Peyer's patch (tissue), 4 donors: Measurements from ENCODE around the gene NSMCE4A. TPM values are rescaled to one million over a fixed set of nuclear protein-coding genes. Genes with fewer than 3 reads are reported as not detected.
"Not testable (repeated sequence)": the region's sequence is repeated elsewhere in the genome, so short reads cannot be mapped to it uniquely, and the experiment has no call there.

Source experiments
- DNase-seq, 3 donors: peaks; one replicate each; pipeline ENCODE4 v3.0.0-alpha.2; 2017 to 2019
- H3K27ac ChIP-seq, 4 donors: fragments of 200-600 bp; sonication (generic); one replicate each; pipeline ENCODE4 v1.5.1; 2016 to 2019
- H3K27me3 ChIP-seq, 2 donors: fragments of 200-600 bp; sonication (generic); one replicate each; pipeline ENCODE4 v1.5.1; 2019
- H3K36me3 ChIP-seq, 3 donors: fragments of 200-600 bp; sonication (generic); one replicate each; pipeline ENCODE4 v1.5.1; 2016 to 2019
- H3K4me1 ChIP-seq, 4 donors: fragments of 200-600 bp; sonication (generic); one replicate each; pipeline ENCODE4 v1.5.1; 2016 to 2019
- H3K4me3 ChIP-seq, 4 donors: fragments of 200-600 bp; sonication (generic); 1 replicate in 3 of 4; 2 replicates in 1 of 4; pipeline ENCODE4 v1.5.1; 2016 to 2019; ENCODE audit warnings: mild to moderate bottlenecking in 1 of 4
- H3K9me3 ChIP-seq, 4 donors: fragments of 200-600 bp; sonication (generic); one replicate each; pipeline ENCODE4 v1.5.1; 2016 to 2019; ENCODE audit warnings: mild to moderate bottlenecking in 1 of 4
- CTCF ChIP-seq, 6 experiments: fragments of 450-650 bp in 4 of 6; fragments of 200-600 bp in 2 of 6; sonication (generic) in 1 of 6; IDR thresholded peaks; one replicate each; pipeline ENCODE4 v1.5.1; 2017 to 2019; ENCODE audit warnings: antibody characterized with exemption in 6 of 6, mild to moderate bottlenecking in 3 of 6, moderate library complexity in 1 of 6
- POLR2A ChIP-seq, 2 donors: fragments of 450-650 bp; IDR thresholded peaks; one replicate each; pipeline ENCODE4 v1.5.1; 2017; ENCODE audit warnings: antibody characterized with exemption in 2 of 2, mild to moderate bottlenecking in 2 of 2, moderate library complexity in 2 of 2
- total RNA-seq, 4 donors: library from RNA; depleted of rRNA; stranded (reverse); fragments of >200 nt; gene quantifications; one replicate each; pipeline ENCODE4 v1.1.0, GENCODE V29; 2016

NSMCE4A gene
- total RNA-seq, 4 donors from 2014 or later, result 59.9 to 175 (median 114) TPM

- peaks cover 0 to 18% (median 0%) of the 10 kb centered on the region in 4 donors for H3K4me1 ChIP-seq
- no peaks in the 10 kb centered on the region for H3K36me3 ChIP-seq
- peak in 1 of 2 donors; percentile 37 for TF ChIP-seq POLR2A (IDR thresholded peaks at IDR 0.05)
- TF ChIP-seq CTCF (IDR thresholded peaks at IDR 0.05), result peak in 1 of 6 experiments; percentile 5
- no peak overlapping the region for H3K4me3 ChIP-seq
- H3K27me3 ChIP-seq, result no peaks in the 10 kb centered on the region
- DNase-seq, result peak in 2 of 3 donors; percentile 58 to 63
- no peaks in the 10 kb centered on the region for H3K9me3 ChIP-seq
- H3K27ac ChIP-seq, result peak overlapping the region in 3 of 4 donors; percentile 22 to 70 (median 68)
Measured at GRCh38 chr10:121994429-121994941, 19.5 kb upstream of the NSMCE4A start.

GRCh38 chr10:121991727-121992126, 16.7 kb upstream of the NSMCE4A start:
- H3K27me3 ChIP-seq, H3K4me3 ChIP-seq, H3K36me3 ChIP-seq, DNase-seq, H3K27ac ChIP-seq, H3K9me3 ChIP-seq: not testable (repeated sequence)
- H3K4me1 ChIP-seq, result peaks cover 0 to 18% (median 0%) of the 10 kb centered on the region in 4 donors

GRCh38 chr10:121990015-121990677, 15.1 kb upstream of the NSMCE4A start:
- Histone ChIP-seq H3K9me3 (no peaks in the 10 kb centered on the region), H3K4me1 (peaks cover 0 to 18% (median 0%) of the 10 kb centered on the region in 4 donors), H3K4me3 (peak overlapping the region in 2 of 4 donors; percentile 18 to 22), H3K27ac (peak overlapping the region in 1 of 4 donors; percentile 16), H3K27me3 (no peaks in the 10 kb centered on the region), H3K36me3 (no peaks in the 10 kb centered on the region)
- peak in 1 of 3 donors; percentile 48 for DNase-seq
- TF ChIP-seq POLR2A (IDR thresholded peaks at IDR 0.05), result no peak
- peak in 1 of 6 experiments; percentile 18 for TF ChIP-seq CTCF (IDR thresholded peaks at IDR 0.05)

- Histone ChIP-seq H3K4me3 (peak within 1 kb of the TSS in 2 of 4 donors; percentile 18 to 22), H3K27ac (peak within 1 kb of the TSS in 1 of 4 donors; percentile 16)
Measured at GRCh38 chr10:121988361-121989324, 13.6 kb upstream of the NSMCE4A start, which contains the start of gene TACC2. Gene TACC2, plus strand, starts transcription at chr10:121989163. Its CDS starts 32,819 bp downstream, at chr10:122021982.

GRCh38 chr10:121984463-121984862, 9.4 kb upstream of the NSMCE4A start:
- Histone ChIP-seq H3K27ac (no peak overlapping the region), H3K27me3 (no peaks in the 10 kb centered on the region), H3K4me3 (no peak overlapping the region), H3K36me3 (no peaks in the 10 kb centered on the region), H3K9me3 (peaks cover 0 to 7% (median 2%) of the 10 kb centered on the region in 4 donors), H3K4me1 (no peaks in the 10 kb centered on the region)
- TF ChIP-seq POLR2A (IDR thresholded peaks at IDR 0.05) (no peak), CTCF (IDR thresholded peaks at IDR 0.05) (no peak)
- no peak for DNase-seq

More at GRCh38 chr10:121988361-121989324, 13.6 kb upstream of the NSMCE4A start, which contains the start of gene TACC2:
- Histone ChIP-seq H3K36me3 (no peaks in the 10 kb centered on the region), H3K9me3 (peaks cover 0 to 7% (median 2%) of the 10 kb centered on the region in 4 donors), H3K4me1 (peaks cover 0 to 12% (median 0%) of the 10 kb centered on the region in 4 donors), H3K27me3 (no peaks in the 10 kb centered on the region)
- no peak for DNase-seq
- no peak for TF ChIP-seq CTCF (IDR thresholded peaks at IDR 0.05)
- no peak for TF ChIP-seq POLR2A (IDR thresholded peaks at IDR 0.05)
